GM19238 (cell line): ENCODE data around the gene MMP20.

Experiments
- DNase-seq: peaks from one replicate; pipeline ENCODE4 v3.0.0; 2011; ENCODE audit warnings: low spot score; ENCODE audit not compliant: insufficient read length

The MMP20 gene

DNA sequence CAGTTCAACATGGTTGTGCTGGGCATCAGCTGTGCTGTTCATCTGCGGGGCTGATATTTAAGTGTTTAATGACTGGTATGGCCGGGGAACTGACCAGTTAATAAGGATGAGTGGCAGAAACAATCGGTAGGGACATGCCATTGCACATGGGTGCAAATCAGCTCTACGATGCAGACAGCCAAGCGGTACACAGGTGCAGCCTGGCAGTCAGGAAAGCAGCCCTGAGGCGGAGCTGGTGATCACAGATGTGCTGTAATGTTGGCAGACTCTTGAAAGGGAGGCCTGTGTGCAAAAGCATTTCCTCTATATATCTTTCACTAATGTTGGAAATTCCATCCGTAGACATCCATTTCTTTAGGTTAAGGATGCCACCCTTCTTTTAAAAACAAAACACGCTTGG is 1.1 kb downstream of the MMP20 start:
- no peak for DNase-seq

DNA sequence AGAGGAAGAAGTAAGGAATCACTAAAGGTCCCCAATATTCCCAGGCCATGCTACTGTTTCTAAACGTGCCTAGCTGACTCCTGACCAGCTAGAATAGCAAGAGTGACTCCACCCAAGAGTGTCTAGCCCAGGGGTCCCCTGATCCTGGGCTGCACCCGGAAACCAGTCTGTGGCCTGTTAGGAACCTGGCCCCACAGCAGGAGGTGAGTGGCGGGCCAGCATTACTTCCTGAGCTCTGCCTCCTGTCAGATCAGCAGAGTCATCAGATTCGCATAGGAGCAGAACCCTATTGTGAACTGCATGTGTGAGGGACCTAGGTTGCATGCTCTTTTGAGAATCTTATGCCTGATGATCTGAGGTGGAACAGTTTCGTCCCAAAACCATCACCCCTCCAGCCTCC is 2.0 kb downstream of the MMP20 start:
- no peak for DNase-seq

GRCh38 chr11:102622258-102622657 is 2.9 kb downstream of the MMP20 start:
- DNase-seq = no peak

DNA sequence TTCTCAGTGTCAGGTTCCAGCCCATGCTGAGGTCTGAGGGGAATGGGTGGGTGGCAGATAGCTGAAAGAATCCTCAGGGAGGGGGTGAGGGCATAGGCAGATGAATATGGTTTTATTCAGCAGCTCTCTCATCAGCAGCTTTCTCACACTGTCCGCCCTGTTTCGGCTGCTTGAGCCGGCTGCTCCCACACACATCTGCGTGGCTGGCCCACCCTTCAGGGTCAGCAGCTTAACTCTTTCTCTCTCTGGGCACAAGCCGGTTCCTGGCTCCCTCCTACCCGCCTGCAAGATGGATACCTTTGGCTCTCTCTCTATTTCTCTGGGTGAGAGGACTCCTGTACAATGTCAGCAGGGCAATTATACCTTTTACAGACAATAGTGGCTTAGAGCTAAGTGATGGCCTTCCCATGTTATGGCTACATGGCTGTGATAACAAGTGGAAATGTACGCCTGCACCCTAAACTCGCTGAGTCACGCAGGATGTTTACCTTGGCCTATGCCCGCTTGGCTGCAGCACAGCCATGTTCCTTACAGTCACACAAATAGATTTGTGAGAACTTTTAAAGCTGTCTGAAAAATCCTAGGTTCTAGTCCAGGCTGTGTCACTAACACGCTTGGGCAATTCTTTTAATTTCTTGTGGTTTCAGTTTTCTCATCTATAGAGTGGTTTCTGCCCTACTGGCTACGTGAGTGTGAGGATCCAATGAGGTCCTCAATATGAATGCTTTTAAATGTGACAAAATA is 4.1 kb downstream of the MMP20 start:
- no peak for DNase-seq

DNA sequence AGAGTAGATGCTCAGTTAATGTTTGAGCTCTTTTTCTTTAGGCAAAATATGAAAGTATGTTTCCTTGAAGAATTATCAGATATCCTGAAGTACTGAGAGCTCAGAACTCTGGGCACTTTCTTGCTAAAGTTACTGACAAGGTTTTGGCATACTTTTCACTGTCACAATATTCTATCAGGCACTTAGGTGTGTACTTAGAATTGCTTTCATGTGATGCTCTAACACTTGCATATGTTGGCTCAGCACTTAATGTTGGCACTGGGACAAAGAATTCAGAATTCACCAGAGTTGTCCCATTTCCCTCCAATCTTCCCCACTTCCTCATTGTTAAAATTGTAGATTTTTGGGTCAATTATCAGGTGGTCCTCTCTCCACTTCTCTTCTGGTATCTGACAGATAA is 5.0 kb downstream of the MMP20 start:
- no peak for DNase-seq

- DNase-seq = no peak
Measured at GRCh38 chr11:102617466-102618008, 7.6 kb downstream of the MMP20 start.

DNA sequence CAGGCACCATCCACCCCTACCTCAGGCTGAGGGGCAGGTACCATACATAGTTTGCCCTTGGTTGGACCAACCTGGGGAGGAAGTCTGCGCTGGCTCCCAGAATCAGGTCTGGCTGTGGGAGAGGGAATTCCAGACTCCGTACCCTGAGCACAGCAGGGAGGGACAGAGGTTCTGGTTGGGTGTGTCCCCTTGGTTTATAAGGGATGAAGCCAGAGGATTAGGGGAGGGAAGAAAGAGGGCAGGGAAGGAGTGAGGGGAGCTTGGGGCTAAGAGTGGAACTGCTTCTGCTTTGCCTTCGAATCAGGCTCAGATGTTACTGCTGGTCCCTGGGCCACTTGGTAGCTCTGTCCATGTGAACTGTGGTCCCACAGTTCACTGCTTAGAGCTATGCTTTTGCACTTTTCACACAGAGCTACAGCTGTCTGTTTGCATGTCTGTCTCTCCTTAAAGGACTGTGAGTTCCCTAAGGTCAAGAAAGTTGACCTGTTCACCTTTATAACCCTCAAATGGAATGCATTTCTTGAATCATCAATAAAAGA is 9.2 kb downstream of the MMP20 start:
- no peak for DNase-seq

DNA sequence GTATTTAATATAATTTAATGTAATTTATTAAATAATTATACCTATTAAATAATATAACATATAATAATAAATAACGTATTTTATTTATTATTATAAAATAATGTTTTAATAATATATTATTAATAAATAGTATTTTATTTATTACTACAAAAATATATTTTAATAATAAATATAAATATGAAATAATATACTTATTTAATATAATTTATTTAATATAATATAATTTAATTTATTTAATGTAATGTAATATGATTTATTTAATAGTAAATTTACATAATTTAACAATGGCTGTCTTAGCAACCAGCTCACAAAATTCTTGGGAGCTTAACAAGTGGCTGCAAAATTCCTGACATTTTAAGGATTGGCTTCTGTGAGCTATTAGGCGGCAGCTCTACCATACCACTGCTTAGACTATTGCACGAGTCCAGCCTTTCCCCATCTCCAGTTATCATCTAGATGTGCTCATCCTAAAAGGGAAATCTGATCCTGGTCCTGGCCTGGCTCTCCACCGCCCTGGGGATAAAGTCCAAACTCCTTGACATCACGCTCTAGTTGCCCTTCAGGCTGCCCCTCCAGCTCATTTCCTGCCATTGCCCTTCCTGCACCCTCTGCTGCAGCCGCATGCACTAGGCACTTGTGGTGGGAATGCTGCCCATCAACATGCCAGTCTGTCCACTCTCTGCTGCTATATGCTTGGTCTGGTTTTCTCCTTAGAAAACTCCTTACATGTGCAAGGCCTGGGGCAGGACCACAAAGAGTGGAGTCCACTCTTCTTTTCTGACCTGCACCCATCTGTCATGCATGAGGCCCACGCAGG is 9.8 kb downstream of the MMP20 start:
- DNase-seq = no peak

DNA sequence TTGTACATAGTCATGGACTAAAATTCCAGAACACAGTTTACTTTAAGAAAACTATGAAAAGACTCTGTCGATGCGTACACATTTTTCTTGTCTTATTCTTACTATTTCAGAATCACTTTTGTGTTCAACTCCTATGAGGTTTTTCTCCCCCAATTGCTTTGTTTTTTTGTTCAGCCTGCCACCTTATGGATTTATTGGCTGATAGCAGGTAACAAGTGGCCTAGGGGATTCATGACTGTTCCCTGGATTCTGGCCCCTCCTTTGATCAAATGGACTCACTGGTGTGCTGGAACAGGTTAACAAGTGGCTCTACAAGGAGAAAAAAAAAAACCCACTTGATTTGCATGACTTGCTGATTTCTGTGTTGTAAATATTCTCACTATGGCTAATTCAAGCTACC is 10.6 kb downstream of the MMP20 start:
- DNase-seq = no peak

- no peak for DNase-seq
Measured at GRCh38 chr11:102614031-102614430, 11.1 kb downstream of the MMP20 start.

DNA sequence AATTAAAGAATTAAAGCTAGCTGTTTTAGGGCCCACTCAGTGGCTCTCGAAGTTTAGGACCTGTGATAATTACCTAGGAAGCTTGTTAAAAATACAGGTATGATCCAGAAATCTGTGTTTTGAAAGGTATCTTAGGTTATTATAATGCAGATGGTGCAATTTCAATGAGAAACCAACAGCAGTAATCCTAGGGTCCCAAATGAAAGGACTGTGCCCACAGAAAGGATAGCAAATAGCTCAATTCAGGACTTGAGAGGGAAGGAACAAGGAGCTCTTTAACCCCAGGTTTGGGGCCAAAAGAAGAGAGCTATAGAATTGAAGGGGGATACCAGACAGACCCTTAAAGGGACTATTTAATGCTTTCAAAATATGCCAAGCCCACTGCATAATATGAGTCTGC is 11.7 kb downstream of the MMP20 start:
- no peak for DNase-seq

DNA sequence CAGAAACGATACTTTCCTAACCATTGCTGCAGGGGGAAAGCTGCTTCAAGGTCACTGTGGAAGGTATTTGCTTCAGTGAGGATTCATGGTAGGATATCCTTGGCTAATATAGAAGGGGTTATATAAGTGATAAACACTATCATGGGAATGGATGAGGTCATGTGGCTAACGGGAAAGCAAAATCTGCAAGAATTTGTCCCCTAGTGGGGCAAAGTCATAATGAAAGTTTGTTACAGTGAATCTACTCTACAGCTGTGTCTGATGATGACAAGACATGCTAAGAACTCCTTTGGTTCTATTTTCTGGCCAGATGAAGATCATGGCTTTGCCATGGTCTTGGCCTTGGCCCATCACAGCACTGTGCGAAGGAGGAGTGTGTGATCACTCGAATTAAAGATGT is 13.8 kb downstream of the MMP20 start:
- no peak for DNase-seq

DNA sequence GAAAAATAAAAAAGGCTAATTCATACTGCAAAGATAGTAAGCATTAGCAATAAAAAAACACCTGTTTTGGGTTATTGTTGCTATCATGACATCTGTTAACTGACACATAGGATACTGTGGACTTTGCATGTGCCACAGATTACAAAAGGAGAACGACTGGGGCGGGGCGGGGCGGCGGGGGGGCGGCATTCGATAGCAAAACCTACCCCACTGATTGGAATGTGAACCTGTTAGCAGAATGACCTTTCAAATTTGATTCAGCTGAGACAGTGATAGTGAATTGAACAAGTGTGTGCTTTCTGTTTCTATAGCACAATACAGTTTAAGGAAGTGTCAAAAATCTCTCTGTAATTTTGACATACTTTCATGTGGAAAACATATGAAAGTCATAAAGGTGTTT is 14.9 kb downstream of the MMP20 start:
- no peak for DNase-seq

- no peak for DNase-seq
Measured at GRCh38 chr11:102608699-102609098, 16.4 kb downstream of the MMP20 start.

GRCh38 chr11:102604875-102605274 is 20.3 kb downstream of the MMP20 start:
- DNase-seq = no peak

DNA sequence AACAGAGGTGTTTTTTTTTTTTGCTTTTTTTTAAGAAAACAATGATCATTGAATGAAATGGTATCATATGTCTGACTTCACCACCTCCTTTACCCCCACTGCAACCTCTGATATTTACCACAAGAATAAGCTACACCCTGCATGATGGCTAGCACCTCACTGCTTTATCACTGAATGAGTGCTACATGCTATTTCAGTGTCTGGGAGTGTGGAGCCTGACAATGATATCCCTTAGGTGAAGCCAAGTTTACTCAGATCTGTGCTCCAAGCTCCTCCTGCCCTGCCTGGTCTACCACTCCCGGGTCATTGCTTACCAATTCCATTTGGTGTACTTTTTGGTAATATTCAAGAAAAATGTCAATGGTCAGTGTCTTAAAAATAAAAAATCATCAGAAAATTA is 21.1 kb downstream of the MMP20 start:
- no peak for DNase-seq

- DNase-seq = no peak
Measured at GRCh38 chr11:102603576-102603975, 21.6 kb downstream of the MMP20 start.

DNA sequence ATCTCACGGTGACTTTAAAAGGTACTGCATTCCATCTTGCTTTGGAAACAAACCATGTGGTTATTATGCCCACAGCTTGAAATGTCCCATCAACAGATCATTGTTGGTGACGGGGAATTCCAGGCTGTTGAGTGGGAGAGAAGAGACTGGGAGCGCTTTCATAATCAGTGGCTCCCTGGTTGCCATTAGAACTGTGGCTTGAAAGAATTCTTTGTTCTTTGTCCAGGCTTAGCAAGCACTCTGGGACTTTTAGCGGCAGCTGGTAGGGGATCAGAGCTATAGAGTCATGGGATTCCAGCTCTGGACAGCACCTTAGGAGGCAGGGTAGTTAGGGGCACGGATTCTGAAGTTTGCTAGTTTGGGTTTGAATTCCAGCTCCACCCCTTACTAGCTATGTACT is 22.0 kb downstream of the MMP20 start:
- no peak for DNase-seq

DNA sequence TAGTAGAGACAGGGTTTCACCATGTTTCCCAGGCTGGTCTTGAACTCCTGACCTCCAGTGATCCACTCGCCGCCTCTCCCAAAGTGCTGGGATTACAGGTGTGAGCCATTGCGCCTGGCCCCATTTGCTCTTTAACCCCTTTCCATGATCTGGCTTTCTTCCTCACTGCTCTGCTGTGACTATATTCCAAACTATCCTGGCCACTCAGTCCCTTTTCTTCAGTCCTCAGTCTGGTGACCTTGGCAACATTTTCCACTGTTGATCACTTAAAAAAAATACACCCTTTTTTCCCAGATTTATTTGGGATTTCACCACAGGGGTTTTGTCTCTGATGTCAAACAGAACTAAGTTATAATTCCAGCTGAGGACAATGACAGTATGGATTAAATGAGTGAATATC is 24.5 kb downstream of the MMP20 start:
- no peak for DNase-seq

- DNase-seq = no peak
Measured at GRCh38 chr11:102599642-102600261, 25.4 kb downstream of the MMP20 start.

DNA sequence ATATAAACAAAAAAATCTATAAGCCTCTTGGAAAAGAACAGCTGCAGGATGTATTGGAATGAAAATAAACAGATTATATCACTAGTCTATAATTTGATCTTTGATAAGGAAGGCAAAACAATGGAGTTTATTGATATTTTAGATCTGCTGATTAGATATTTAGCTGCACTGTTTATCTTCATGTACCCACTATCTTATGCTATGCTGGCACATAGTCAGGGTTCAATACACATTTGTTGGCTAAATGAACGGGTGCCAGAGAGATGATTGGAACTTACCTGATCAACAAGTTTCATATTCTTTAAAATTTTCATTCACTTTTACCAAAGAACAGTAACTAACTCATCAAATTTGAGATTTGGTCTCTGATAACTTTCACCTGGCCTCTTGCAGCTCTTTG is 26.9 kb downstream of the MMP20 start:
- no peak for DNase-seq

GRCh38 chr11:102596578-102596977 is 28.6 kb downstream of the MMP20 start:
- DNase-seq = no peak
